ENCODE measurements around the gene CLIP4.

DNA sequence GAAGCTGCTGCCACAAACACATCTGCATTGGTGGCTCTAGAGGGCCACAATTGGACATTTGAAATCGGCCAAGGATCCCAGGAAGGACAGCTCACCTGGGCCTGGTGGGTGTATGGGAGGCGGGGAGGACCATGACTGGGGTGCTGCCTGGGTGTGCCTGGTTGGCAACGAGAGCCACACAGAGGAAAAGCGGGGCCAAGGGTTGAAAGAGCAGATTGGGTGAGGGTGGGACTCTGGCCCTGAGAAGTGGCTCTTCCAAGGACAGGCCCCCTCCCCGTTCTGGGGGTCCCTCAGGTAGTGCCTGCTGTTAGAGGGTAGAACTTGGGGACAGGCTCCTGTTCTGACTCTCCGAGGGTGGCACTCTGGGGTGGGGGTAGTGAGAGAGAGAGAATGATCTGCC is 102.9 kb downstream of the CLIP4 start:
- TF ChIP-seq, protein P1, sequence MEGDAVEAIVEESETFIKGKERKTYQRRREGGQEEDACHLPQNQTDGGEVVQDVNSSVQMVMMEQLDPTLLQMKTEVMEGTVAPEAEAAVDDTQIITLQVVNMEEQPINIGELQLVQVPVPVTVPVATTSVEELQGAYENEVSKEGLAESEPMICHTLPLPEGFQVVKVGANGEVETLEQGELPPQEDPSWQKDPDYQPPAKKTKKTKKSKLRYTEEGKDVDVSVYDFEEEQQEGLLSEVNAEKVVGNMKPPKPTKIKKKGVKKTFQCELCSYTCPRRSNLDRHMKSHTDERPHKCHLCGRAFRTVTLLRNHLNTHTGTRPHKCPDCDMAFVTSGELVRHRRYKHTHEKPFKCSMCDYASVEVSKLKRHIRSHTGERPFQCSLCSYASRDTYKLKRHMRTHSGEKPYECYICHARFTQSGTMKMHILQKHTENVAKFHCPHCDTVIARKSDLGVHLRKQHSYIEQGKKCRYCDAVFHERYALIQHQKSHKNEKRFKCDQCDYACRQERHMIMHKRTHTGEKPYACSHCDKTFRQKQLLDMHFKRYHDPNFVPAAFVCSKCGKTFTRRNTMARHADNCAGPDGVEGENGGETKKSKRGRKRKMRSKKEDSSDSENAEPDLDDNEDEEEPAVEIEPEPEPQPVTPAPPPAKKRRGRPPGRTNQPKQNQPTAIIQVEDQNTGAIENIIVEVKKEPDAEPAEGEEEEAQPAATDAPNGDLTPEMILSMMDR (conservative IDR thresholded peaks at IDR 0.05; ENCODE audit: low read depth, low read length) = no peak
- no peak for TF ChIP-seq EZH2 (IDR thresholded peaks at IDR 0.05; ENCODE audit: low read length, unreplicated experiment)
- no peak for TF ChIP-seq EZH2phosphoT487 (IDR thresholded peaks at IDR 0.05; ENCODE audit: borderline replicate concordance, low read length)
